BE2C (cell line): ENCODE measurements around the gene CEL.

Source experiments
- DNase-seq: peaks from one replicate; pipeline ENCODE4 v3.0.0-alpha.2; 2020
- H3K27me3 ChIP-seq: fragments of 250-450 bp; sonication (Bioruptor Pico); 2 replicates; pipeline ENCODE4 v1.5.1; 2020; ENCODE audit warnings: mild to moderate bottlenecking
- H3K36me3 ChIP-seq: fragments of 250-450 bp; sonication (Bioruptor Pico); 2 replicates; pipeline ENCODE4 v1.5.1; 2020; ENCODE audit warnings: mild to moderate bottlenecking
- H3K4me1 ChIP-seq: fragments of 250-450 bp; sonication (Bioruptor Pico); 2 replicates; pipeline ENCODE4 v1.5.1; 2020
- H3K4me3 ChIP-seq: 2 replicates; pipeline ENCODE4 v1.5.1; 2011; ENCODE audit warnings: low read depth, low read length
- H3K9me3 ChIP-seq: fragments of 250-450 bp; sonication (Bioruptor Pico); 2 replicates; pipeline ENCODE4 v1.5.1; 2020
- CTCF ChIP-seq: IDR thresholded peaks from 2 replicates; pipeline ENCODE4 v1.5.1; 2012; ENCODE audit warnings: mild to moderate bottlenecking, low read depth, low read length

The CEL gene

GRCh38 chr9:133054966-133055365, 6.8 kb upstream of the CEL start:
- no peak for TF ChIP-seq CTCF
- DNase-seq: peak; percentile 66
- no peak overlapping the region for H3K4me3 ChIP-seq
- H3K4me1 ChIP-seq: peaks cover 7% of the 10 kb centered on the region
- peaks cover 66% of the 10 kb centered on the region for H3K36me3 ChIP-seq
- no peaks in the 10 kb centered on the region for H3K27me3 ChIP-seq
- H3K9me3 ChIP-seq: no peaks in the 10 kb centered on the region

- DNase-seq: no peak
- H3K4me3 ChIP-seq: no peak overlapping the region
- H3K9me3 ChIP-seq: no peaks in the 10 kb centered on the region
- TF ChIP-seq CTCF: no peak
- peaks cover 10% of the 10 kb centered on the region for H3K4me1 ChIP-seq
- peaks cover 58% of the 10 kb centered on the region for H3K36me3 ChIP-seq
- no peaks in the 10 kb centered on the region for H3K27me3 ChIP-seq
Observed at GRCh38 chr9:133055788-133056420, 5.9 kb upstream of the CEL start.

- H3K36me3 ChIP-seq: peaks cover 52% of the 10 kb centered on the region
- no peak for TF ChIP-seq CTCF
- DNase-seq: no peak
- H3K27me3 ChIP-seq: no peaks in the 10 kb centered on the region
- no peaks in the 10 kb centered on the region for H3K9me3 ChIP-seq
- no peak overlapping the region for H3K4me3 ChIP-seq
- H3K4me1 ChIP-seq: peaks cover 13% of the 10 kb centered on the region
Observed at GRCh38 chr9:133056533-133056932, 5.2 kb upstream of the CEL start.

GRCh38 chr9:133057006-133057405, 4.8 kb upstream of the CEL start:
- no peak for TF ChIP-seq CTCF
- Histone ChIP-seq H3K27me3 (no peaks in the 10 kb centered on the region), H3K4me1 (peaks cover 13% of the 10 kb centered on the region), H3K4me3 (no peak overlapping the region), H3K36me3 (peaks cover 47% of the 10 kb centered on the region), H3K9me3 (no peaks in the 10 kb centered on the region)
- DNase-seq: no peak

GRCh38 chr9:133057553-133057952, 4.2 kb upstream of the CEL start:
- peaks cover 47% of the 10 kb centered on the region for H3K36me3 ChIP-seq
- no peaks in the 10 kb centered on the region for H3K27me3 ChIP-seq
- TF ChIP-seq CTCF: no peak
- H3K4me1 ChIP-seq: peaks cover 13% of the 10 kb centered on the region
- H3K4me3 ChIP-seq: no peak overlapping the region
- no peaks in the 10 kb centered on the region for H3K9me3 ChIP-seq
- no peak for DNase-seq

GRCh38 chr9:133058071-133058470, 3.7 kb upstream of the CEL start:
- no peak for TF ChIP-seq CTCF
- peaks cover 46% of the 10 kb centered on the region for H3K36me3 ChIP-seq
- H3K4me1 ChIP-seq: peaks cover 13% of the 10 kb centered on the region
- H3K9me3 ChIP-seq: no peaks in the 10 kb centered on the region
- DNase-seq: no peak
- no peak overlapping the region for H3K4me3 ChIP-seq
- no peaks in the 10 kb centered on the region for H3K27me3 ChIP-seq
